C4-2B (cell line): Measurements from ENCODE around the gene CALY.

Experiments used
- H3K27ac ChIP-seq: fragments of 450-650 bp; 2 replicates; pipeline ENCODE4 v1.5.1; 2017
- ZFX ChIP-seq: fragments of 450-650 bp; IDR thresholded peaks from 2 replicates; pipeline ENCODE4 v1.6.1; 2017
- TF ChIP-seq, protein P1 (sequence below): fragments of 450-650 bp; conservative IDR thresholded peaks from 2 replicates; pipeline ENCODE4 v1.5.1; 2017; ENCODE audit warnings: mild to moderate bottlenecking

Gene CALY

DNA sequence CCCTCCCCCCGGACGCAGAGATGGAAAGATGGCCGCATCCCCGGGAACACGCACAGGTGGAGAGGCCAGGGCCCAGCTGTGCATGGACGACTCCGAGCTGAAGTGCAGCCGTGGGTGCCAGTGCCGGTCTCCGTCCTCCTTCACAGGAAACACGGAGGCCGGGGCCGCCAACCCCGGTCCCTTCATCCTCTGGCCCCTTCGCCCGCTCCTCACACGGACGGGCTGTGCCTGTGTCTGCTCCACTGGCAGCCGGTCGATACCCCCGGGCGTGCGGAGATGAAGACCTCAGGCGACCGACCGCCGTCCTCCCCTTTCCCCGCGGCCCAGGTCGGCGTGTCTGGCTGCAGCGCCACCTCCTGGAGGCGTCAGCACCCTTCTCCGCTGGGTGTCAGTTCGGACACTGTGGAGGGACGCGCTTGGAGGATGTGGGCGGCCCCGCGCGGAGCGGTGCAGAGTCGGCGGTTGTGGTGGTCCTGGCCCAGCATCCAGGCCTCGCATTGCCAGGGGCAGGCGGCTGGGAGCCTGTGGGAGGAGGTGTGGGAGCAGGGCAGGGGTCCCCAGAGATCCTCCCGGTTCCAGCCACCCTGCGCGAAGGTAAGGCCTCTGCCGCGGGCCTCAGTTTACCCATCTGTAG is 18.1 kb downstream of the CALY start:
- H3K27ac ChIP-seq: peak overlapping the region; percentile 20; the same call in 1 of the 2 replicates
- TF ChIP-seq, protein P1, sequence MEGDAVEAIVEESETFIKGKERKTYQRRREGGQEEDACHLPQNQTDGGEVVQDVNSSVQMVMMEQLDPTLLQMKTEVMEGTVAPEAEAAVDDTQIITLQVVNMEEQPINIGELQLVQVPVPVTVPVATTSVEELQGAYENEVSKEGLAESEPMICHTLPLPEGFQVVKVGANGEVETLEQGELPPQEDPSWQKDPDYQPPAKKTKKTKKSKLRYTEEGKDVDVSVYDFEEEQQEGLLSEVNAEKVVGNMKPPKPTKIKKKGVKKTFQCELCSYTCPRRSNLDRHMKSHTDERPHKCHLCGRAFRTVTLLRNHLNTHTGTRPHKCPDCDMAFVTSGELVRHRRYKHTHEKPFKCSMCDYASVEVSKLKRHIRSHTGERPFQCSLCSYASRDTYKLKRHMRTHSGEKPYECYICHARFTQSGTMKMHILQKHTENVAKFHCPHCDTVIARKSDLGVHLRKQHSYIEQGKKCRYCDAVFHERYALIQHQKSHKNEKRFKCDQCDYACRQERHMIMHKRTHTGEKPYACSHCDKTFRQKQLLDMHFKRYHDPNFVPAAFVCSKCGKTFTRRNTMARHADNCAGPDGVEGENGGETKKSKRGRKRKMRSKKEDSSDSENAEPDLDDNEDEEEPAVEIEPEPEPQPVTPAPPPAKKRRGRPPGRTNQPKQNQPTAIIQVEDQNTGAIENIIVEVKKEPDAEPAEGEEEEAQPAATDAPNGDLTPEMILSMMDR: peak; percentile 88
- TF ChIP-seq ZFX: no peak

DNA sequence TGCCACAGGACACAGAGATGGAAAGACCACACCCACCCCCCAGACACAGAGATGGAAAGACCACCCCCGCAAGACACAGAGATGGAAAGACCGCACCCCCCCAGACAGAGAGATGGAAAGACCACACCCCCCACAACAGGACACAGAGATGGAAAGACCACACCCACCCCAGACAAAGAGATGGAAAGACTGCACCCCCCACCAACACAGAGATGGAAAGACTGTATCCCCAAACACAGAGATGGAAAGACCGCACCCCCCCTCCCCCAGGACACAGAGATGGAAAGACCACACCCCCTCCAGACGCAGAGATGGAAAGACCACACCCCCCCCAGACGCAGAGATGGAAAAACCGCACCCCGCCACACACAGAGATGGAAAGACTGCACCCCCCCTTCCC is 20.0 kb downstream of the CALY start:
- TF ChIP-seq, protein P1: no peak
- no peak for TF ChIP-seq ZFX
- H3K27ac ChIP-seq: no peak overlapping the region

DNA sequence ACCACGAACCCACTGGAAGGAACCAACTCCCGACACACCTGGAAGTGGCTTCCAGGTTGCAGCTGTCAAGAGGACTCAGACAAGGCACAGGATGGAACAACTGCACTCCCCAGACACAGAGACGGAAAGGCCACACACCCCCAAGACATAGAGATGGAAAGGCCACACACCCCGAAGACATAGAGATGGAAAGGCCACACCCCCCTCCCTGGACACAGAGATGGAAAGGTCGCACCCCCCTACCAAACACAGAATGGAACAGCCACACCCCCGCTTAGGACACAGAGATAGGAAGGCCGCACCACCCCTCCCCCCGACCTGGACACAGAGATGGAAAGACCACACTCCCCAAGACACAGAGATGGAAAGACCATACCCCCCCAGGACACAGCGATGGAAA is 20.4 kb downstream of the CALY start:
- no peak overlapping the region for H3K27ac ChIP-seq
- TF ChIP-seq ZFX: no peak
- TF ChIP-seq, protein P1: no peak

DNA sequence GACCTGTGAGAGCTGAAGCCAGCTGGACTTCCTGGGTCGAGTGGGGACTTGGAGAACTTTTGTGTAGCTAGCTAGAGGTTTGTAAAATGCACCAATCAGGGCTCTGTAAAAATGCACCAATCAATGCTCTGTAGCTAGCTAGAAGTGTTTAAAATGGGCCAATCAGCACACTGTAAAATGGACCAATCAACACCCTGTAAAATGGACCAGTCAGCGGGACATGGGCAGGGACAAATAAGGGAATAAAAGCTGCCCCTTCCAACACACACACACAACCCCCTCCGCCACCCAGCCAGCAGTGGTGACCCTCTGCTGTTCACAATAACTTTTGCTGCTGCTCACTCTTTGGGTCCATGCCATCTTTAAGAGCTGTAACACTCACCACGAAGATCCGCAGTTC is 20.8 kb downstream of the CALY start:
- no peak overlapping the region for H3K27ac ChIP-seq
- TF ChIP-seq ZFX: no peak
- TF ChIP-seq, protein P1: no peak

DNA sequence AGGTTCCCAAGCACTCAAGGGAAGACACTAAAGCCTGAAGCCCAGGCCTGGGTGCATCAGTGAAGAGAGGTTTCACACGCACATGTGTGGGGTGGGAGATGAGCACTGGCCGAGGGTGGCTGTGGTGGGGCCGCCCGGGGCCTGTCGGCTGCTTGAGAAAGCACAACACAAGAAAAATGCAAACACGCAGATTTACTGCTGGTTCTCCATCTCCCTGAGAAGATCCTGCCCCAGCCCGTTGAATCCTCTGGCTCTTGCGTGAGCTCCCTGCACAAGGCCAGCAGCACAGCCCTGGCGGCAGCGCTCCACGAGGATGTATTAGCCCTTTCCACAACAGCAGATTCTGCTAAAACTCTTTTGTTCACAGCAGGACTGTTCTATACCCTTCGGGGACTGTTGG is 21.8 kb downstream of the CALY start:
- H3K27ac ChIP-seq: no peak overlapping the region
- no peak for TF ChIP-seq ZFX
- TF ChIP-seq, protein P1: no peak

DNA sequence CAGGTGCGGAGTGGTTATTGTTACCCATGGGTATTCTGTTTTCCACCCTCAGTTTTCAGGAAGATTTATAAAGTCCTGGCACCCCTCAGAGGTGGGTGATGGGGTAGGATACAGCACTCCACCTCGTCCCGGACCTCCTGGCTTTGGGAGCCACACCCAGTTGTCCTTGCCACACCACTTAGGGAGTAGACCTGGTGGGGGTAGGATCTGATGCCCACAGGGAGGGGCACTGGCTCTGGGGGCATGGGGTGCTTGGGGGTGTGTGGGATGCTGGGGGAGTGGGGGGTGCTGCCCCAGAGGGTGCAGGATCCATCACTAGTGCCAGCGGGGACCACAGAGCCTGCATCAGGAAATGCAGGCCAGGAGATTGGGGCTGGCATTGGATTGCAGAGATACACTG is 23.5 kb downstream of the CALY start:
- peak overlapping the region; percentile 5; the same call in 1 of the 2 replicates for H3K27ac ChIP-seq
- no peak for TF ChIP-seq ZFX
- TF ChIP-seq, protein P1: no peak

DNA sequence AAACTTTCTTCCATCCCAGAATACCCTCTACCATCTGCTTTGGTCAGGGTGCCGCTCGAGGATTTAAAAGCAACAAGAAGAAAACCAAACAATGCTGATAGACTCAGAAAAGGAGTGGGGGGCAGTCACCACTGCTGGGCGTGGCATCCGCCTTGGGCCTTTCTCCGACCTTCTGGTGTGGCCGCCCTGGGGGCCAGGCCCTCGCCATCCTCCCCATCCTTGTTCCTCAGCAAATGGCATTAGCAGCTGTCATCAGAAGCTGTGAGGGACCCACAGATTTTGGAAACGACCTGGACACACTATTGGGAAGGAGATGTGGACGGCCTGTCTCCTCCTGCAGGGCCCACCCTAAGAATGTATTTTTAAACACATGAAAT is 23.9 kb downstream of the CALY start:
- no peak for TF ChIP-seq ZFX
- TF ChIP-seq, protein P1: no peak
- H3K27ac ChIP-seq: no peak overlapping the region; the same call in 1 of the 2 replicates
